ENCODE measurements around the gene JUNB. TPM values are rescaled to one million over a fixed set of nuclear protein-coding genes. Genes with fewer than 3 reads are reported as not detected.

The JUNB gene
- total and polyA plus RNA-seq, 2 of the 13 experiments (the other 11 are each of a cell fraction or from before 2014, with no cell fraction given) = 7.7 to 8.2 TPM

- TF ChIP-seq RXRB (CRISPR knock-in tag; IDR thresholded peaks at IDR 0.05; ENCODE audit: borderline replicate concordance) (peak; percentile 7; the same call in 1 of the 2 replicates), ZNF703 (CRISPR knock-in tag; IDR thresholded peaks at IDR 0.05; ENCODE audit: borderline replicate concordance) (0 out of 2 replicates have a peak, but pooled peaks have one; percentile 68), PHF21A (CRISPR knock-in tag; IDR thresholded peaks at IDR 0.05) (no peak), ZNF788 (CRISPR knock-in tag; IDR thresholded peaks at IDR 0.05; ENCODE audit: borderline replicate concordance) (0 out of 2 replicates have a peak, but pooled peaks have one; percentile 1), ZNF136 (CRISPR knock-in tag; IDR thresholded peaks at IDR 0.05; ENCODE audit: low read depth) (0 out of 2 replicates have a peak, but pooled peaks have one; percentile 45), ZNF101 (CRISPR knock-in tag; IDR thresholded peaks at IDR 0.05; ENCODE audit: borderline replicate concordance, low read depth) (no peak), DNMT3B (CRISPR knock-in tag; conservative IDR thresholded peaks at IDR 0.05) (no peak), ERF (CRISPR knock-in tag; IDR thresholded peaks at IDR 0.05) (peak; percentile 9; the same call in 1 of the 2 replicates), DDIT3 (CRISPR knock-in tag; IDR thresholded peaks at IDR 0.05) (no peak), ZNF263 (CRISPR knock-in tag; IDR thresholded peaks at IDR 0.05) (peak; percentile 98), ZNF121 (CRISPR knock-in tag; IDR thresholded peaks at IDR 0.05) (no peak), CREBL2 (CRISPR knock-in tag; IDR thresholded peaks at IDR 0.05; ENCODE audit: borderline replicate concordance) (no peak)
- TF ChIP-seq, protein P1, sequence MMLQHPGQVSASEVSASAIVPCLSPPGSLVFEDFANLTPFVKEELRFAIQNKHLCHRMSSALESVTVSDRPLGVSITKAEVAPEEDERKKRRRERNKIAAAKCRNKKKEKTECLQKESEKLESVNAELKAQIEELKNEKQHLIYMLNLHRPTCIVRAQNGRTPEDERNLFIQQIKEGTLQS (CRISPR knock-in tag; IDR thresholded peaks at IDR 0.05) = 0 out of 2 replicates have a peak, but pooled peaks have one; percentile 6
These were observed 9.7 kb downstream of the JUNB start (continued) for GRCh38 chr19:12800923-12801465.

Data from HepG2 (cell line).